Transverse colon (tissue), 4 donors: ENCODE results near the gene OR2V2. TPM values are rescaled to one million over a fixed set of nuclear protein-coding genes. Genes with fewer than 3 reads are reported as not detected.
A peak's percentile ranks its signal among the peaks of the same experiment; 100 is the strongest.
"Not testable (repeated sequence)": the region's sequence is repeated elsewhere in the genome, so short reads cannot be mapped to it uniquely, and the experiment has no call there.

Experiments
- DNase-seq: peaks from one replicate; pipeline ENCODE4 v3.0.0-alpha.2; 2019
- H3K27ac ChIP-seq, 4 donors: fragments of 200-600 bp; sonication (generic); 2 replicates each; pipeline ENCODE4 v1.5.1; 2016 to 2018; ENCODE audit warnings: inconsistent platforms in 4 of 4
- H3K27me3 ChIP-seq: fragments of 200-600 bp; sonication (generic); 2 replicates; pipeline ENCODE4 v1.5.1; 2017; ENCODE audit warnings: inconsistent platforms
- H3K36me3 ChIP-seq, 4 donors: fragments of 200-600 bp; sonication (generic); 2 replicates each; pipeline ENCODE4 v1.5.1; 2017 to 2019; ENCODE audit warnings: inconsistent platforms in 4 of 4
- H3K4me1 ChIP-seq, 4 donors: fragments of 200-600 bp; sonication (generic); 2 replicates each; pipeline ENCODE4 v1.5.1; 2017 to 2020; ENCODE audit warnings: inconsistent platforms in 4 of 4
- H3K4me3 ChIP-seq, 4 donors: fragments of 200-600 bp; sonication (generic); 1 replicate in 1 of 4; 2 replicates in 3 of 4; pipeline versions ENCODE4 v1.5.1 to v1.6.1; 2017 to 2019; ENCODE audit warnings: inconsistent platforms in 4 of 4
- H3K9me3 ChIP-seq, 2 donors: fragments of 200-600 bp; sonication (generic); 2 replicates each; pipeline ENCODE4 v1.5.1; 2017 to 2019; ENCODE audit warnings: inconsistent platforms in 2 of 2
- CTCF ChIP-seq, 5 experiments: fragments of 200-600 bp in 3 of 5; fragments of 450-650 bp in 2 of 5; sonication (generic) in 3 of 5; IDR thresholded peaks; 1 replicate in 2 of 5; 2 replicates in 3 of 5; pipeline ENCODE4 v1.5.1; 2016 to 2017; ENCODE audit warnings: antibody characterized with exemption in 5 of 5, inconsistent platforms in 3 of 5, mild to moderate bottlenecking in 2 of 5, moderate library complexity in 1 of 5
- EP300 ChIP-seq: sonication (generic); formaldehyde crosslinking; IDR thresholded peaks from one replicate; pipeline ENCODE4 v1.6.1; 2017; ENCODE audit warnings: antibody characterized with exemption, low read depth
- POLR2A ChIP-seq: fragments of 450-650 bp; IDR thresholded peaks from one replicate; pipeline ENCODE4 v1.6.1; 2016; ENCODE audit warnings: antibody characterized with exemption, mild to moderate bottlenecking, moderate library complexity
- POLR2AphosphoS5 ChIP-seq, 3 donors: sonication (generic); formaldehyde crosslinking; IDR thresholded peaks; one replicate each; pipeline ENCODE4 v1.6.1; 2016; ENCODE audit warnings: antibody characterized with exemption in 3 of 3
- WGBS, 2 donors: methylation state at CpG; one replicate each; pipeline ENCODE4 v1.1.5; 2018; ENCODE audit warnings: low coverage in 1 of 2; 5-methylcytosine and 5-hydroxymethylcytosine counted together
- in situ Hi-C, 4 donors: fragments of 200-750 bp; cut with MboI; loops; one replicate each; pipeline versions ENCODE4 v1.15.0 to v1.15.1; 2017; ENCODE audit warnings: low sequenced_read_pairs in 3 of 4, low pct_ligation_motif_present in 1 of 4, low pct_unique_long_range_greater_than_20kb in 1 of 4
- intact Hi-C: fragments of 100-400 bp; cut with DNase I; formaldehyde crosslinking; loops from one replicate; pipeline ENCODE4 v1.15.1; 2023; ENCODE audit warnings: low total_unique reads
- total RNA-seq, 4 donors: library from RNA; depleted of rRNA; stranded (reverse); fragments of >200 nt; gene quantifications; one replicate each; pipeline ENCODE4 v1.1.0, GENCODE V29; 2016

OR2V2 gene
- total RNA-seq, 4 donors from 2014 or later, result not detected

GRCh38 chr5:181158869-181159268, 11.5 kb downstream of the OR2V2 start:
- H3K4me3 ChIP-seq, result no peak overlapping the region
- in situ Hi-C loops (no loop called here), intact Hi-C loops (no loop called here)
- H3K9me3 ChIP-seq, result no peaks in the 10 kb centered on the region
- H3K27ac ChIP-seq, result no peak overlapping the region
- peaks cover 16% of the 10 kb centered on the region for H3K27me3 ChIP-seq
- WGBS, 2 donors, result 95 to 98% methylated on average over 3 of the region's 3 CpGs
- TF ChIP-seq CTCF (IDR thresholded peaks at IDR 0.05), result no peak
- TF ChIP-seq POLR2A, result no peak
- no peak for TF ChIP-seq POLR2AphosphoS5 (IDR thresholded peaks at IDR 0.05)
- H3K4me1 ChIP-seq, result peaks cover 0 to 3% (median 0%) of the 10 kb centered on the region in 4 donors
- no peaks in the 10 kb centered on the region for H3K36me3 ChIP-seq
- DNase-seq, result no peak

- Histone ChIP-seq H3K4me1 (peaks cover 0 to 3% (median 0%) of the 10 kb centered on the region in 4 donors), H3K36me3 (no peaks in the 10 kb centered on the region), H3K4me3 (no peak overlapping the region), H3K27ac (peak overlapping the region in 3 of 4 donors; percentile 23 to 85 (median 40)), H3K9me3 (no peaks in the 10 kb centered on the region), H3K27me3 (peaks cover 21% of the 10 kb centered on the region)
- intact Hi-C loops (no loop called here), in situ Hi-C loops (no loop called here)
- 0 to 48% methylated on average over 5 to 17 of the region's 20 CpGs for WGBS, 2 donors
- DNase-seq, result peak; percentile 92
- TF ChIP-seq CTCF (IDR thresholded peaks at IDR 0.05) (peak; percentile 81 to 91 (median 86)), EP300 (no peak)
Measured at GRCh38 chr5:181159286-181160151, 12.1 kb downstream of the OR2V2 start.

GRCh38 chr5:181160152-181160754, 12.9 kb downstream of the OR2V2 start:
- DNase-seq, result peak; percentile 53
- H3K27ac ChIP-seq, result peak overlapping the region; percentile 5 to 85 (median 32)
- H3K27me3 ChIP-seq, result peaks cover 29% of the 10 kb centered on the region
- H3K4me1 ChIP-seq, result peaks cover 0 to 3% (median 0%) of the 10 kb centered on the region in 4 donors
- H3K4me3 ChIP-seq, result peak overlapping the region in 2 of 4 donors; percentile 7 to 8
- in situ Hi-C loops (no loop called here), intact Hi-C loops (no loop called here)
- H3K36me3 ChIP-seq, result no peaks in the 10 kb centered on the region
- no peaks in the 10 kb centered on the region for H3K9me3 ChIP-seq
- WGBS, 2 donors, result 53 to 72% methylated on average over 4 to 16 of the region's 21 CpGs
- TF ChIP-seq EP300 (no peak), POLR2AphosphoS5 (IDR thresholded peaks at IDR 0.05) (no peak), CTCF (IDR thresholded peaks at IDR 0.05) (no peak), POLR2A (no peak)

- H3K9me3 ChIP-seq, intact Hi-C loops, DNase-seq, H3K4me3 ChIP-seq, in situ Hi-C loops, H3K4me1 ChIP-seq, H3K36me3 ChIP-seq: not testable (repeated sequence)
- Histone ChIP-seq H3K27ac (peak overlapping the region in 1 of 4 donors; percentile 55), H3K27me3 (peaks cover 36% of the 10 kb centered on the region)
- 28% methylated on average over 14 of the region's 48 CpGs; no CpG with 5 or more reads in 1 of the 2 donors for WGBS, 2 donors
Measured at GRCh38 chr5:181160755-181161533, 13.6 kb downstream of the OR2V2 start.
